ENCODE results near the gene MMRN2. TPM values are rescaled to one million over a fixed set of nuclear protein-coding genes. Genes with fewer than 3 reads are reported as not detected.

MMRN2 gene
- total and polyA plus RNA-seq, 4 donors = 10.2 to 55.3 (median 29.0) TPM

DNA sequence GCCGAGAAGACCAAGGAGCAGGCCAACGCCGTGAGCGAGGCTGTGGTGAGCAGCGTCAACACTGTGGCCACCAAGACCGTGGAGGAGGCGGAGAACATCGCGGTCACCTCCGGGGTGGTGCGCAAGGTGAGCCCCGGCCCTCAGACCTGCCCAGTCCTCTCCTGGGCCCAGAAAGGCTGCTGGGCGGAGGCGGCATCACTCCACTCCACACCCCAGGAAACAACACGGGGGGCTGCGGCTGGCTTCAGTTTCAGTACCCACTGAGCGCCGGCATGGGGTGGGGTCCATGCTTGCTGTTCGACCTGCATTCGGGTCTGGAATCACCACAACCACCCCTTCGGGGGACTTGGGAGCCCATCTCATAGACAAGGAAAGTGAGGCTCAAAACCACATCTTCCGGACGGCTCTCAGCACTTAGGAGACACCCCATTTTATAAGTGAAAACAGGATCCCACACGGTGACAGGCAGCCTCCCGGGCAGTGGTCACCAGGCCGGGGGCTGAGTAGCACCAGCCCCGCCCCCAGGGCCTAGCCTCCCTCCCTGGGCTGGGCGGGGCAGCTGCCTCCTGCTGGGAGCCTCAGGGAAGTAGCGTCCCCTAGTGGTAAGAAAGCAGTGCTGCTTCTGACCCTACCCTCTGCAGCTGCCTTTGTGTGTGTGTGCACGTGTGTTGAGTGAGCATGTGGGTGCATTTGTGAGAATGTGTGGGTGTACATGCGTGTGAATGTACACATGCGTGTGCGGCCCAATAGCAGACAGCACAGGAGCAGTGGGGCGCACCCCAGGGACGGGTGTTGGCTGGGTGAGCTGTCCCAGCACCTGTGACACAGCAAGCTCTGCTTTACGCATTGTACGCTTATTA, 2.8 kb upstream of the MMRN2 start:
- DNase-seq (peak in 2 of 3 donors; percentile 57 to 64), ATAC-seq (ENCODE audit: insufficient read depth, low FRiP score) (peak; percentile 49)
- peaks cover 0 to 34% (median 30%) of the 10 kb centered on the region in 5 donors for H3K4me1 ChIP-seq (ENCODE audit: control insufficient read depth in 5 of 5, insufficient read depth in 5 of 5, low read length in 5 of 5)
- 75 to 83% methylated on average over 36 to 37 of the region's 37 CpGs for WGBS, 2 donors
- H3K36me3 ChIP-seq (ENCODE audit: control insufficient read depth in 4 of 4, insufficient read depth in 4 of 4, low read length in 4 of 4) = no peaks in the 10 kb centered on the region
- H3K9ac ChIP-seq (ENCODE audit: insufficient read depth in 1 of 2, low read length in 2 of 2) = no peak overlapping the region
- H3K9me3 ChIP-seq (ENCODE audit: control insufficient read depth in 4 of 4, insufficient read depth in 3 of 4, low read length in 3 of 4) = no peaks in the 10 kb centered on the region
- H3K27ac ChIP-seq (ENCODE audit: low read depth in 1 of 2, low read length in 1 of 2) = peak overlapping the region in 1 of 2 donors; percentile 82
- no peak overlapping the region for H3K4me3 ChIP-seq
- H3K27me3 ChIP-seq (ENCODE audit: control insufficient read depth in 3 of 3, insufficient read depth in 3 of 3, low read length in 2 of 3) = no peaks in the 10 kb centered on the region
- TF ChIP-seq, protein P1, sequence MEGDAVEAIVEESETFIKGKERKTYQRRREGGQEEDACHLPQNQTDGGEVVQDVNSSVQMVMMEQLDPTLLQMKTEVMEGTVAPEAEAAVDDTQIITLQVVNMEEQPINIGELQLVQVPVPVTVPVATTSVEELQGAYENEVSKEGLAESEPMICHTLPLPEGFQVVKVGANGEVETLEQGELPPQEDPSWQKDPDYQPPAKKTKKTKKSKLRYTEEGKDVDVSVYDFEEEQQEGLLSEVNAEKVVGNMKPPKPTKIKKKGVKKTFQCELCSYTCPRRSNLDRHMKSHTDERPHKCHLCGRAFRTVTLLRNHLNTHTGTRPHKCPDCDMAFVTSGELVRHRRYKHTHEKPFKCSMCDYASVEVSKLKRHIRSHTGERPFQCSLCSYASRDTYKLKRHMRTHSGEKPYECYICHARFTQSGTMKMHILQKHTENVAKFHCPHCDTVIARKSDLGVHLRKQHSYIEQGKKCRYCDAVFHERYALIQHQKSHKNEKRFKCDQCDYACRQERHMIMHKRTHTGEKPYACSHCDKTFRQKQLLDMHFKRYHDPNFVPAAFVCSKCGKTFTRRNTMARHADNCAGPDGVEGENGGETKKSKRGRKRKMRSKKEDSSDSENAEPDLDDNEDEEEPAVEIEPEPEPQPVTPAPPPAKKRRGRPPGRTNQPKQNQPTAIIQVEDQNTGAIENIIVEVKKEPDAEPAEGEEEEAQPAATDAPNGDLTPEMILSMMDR (IDR thresholded peaks at IDR 0.05; ENCODE audit: control extremely low read depth, extremely low read depth) = peak; percentile 60

DNA sequence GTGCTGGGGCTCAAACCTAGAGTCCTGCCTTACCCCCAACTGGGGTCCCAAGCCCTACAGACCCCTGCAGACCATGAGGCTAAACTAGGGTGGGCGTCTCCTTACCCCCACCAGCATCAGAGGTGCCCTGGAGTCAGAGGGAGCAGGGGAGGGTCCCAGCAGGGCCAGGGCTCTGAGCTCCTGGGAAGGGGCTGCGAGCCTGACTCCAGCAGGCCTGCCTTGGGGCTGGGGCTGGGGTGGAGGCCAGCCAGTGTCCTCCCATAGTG, 2.3 kb upstream of the MMRN2 start:
- H3K27me3 ChIP-seq (ENCODE audit: control insufficient read depth in 3 of 3, insufficient read depth in 3 of 3, low read length in 2 of 3) = no peaks in the 10 kb centered on the region
- DNase-seq = no peak
- no peak overlapping the region for H3K9ac ChIP-seq (ENCODE audit: insufficient read depth in 1 of 2, low read length in 2 of 2)
- H3K4me1 ChIP-seq (ENCODE audit: control insufficient read depth in 5 of 5, insufficient read depth in 5 of 5, low read length in 5 of 5) = peaks cover 0 to 40% (median 36%) of the 10 kb centered on the region in 5 donors
- no peaks in the 10 kb centered on the region for H3K9me3 ChIP-seq (ENCODE audit: control insufficient read depth in 4 of 4, insufficient read depth in 3 of 4, low read length in 3 of 4)
- H3K4me3 ChIP-seq = no peak overlapping the region
- no peak for ATAC-seq (ENCODE audit: insufficient read depth, low FRiP score)
- TF ChIP-seq, protein P1 (IDR thresholded peaks at IDR 0.05; ENCODE audit: control extremely low read depth, extremely low read depth) = no peak
- H3K36me3 ChIP-seq (ENCODE audit: control insufficient read depth in 4 of 4, insufficient read depth in 4 of 4, low read length in 4 of 4) = no peaks in the 10 kb centered on the region
- H3K27ac ChIP-seq (ENCODE audit: low read depth in 1 of 2, low read length in 1 of 2) = peak overlapping the region; percentile 55 to 82
- 82 to 97% methylated on average over 2 of the region's 2 CpGs for WGBS, 2 donors

DNA sequence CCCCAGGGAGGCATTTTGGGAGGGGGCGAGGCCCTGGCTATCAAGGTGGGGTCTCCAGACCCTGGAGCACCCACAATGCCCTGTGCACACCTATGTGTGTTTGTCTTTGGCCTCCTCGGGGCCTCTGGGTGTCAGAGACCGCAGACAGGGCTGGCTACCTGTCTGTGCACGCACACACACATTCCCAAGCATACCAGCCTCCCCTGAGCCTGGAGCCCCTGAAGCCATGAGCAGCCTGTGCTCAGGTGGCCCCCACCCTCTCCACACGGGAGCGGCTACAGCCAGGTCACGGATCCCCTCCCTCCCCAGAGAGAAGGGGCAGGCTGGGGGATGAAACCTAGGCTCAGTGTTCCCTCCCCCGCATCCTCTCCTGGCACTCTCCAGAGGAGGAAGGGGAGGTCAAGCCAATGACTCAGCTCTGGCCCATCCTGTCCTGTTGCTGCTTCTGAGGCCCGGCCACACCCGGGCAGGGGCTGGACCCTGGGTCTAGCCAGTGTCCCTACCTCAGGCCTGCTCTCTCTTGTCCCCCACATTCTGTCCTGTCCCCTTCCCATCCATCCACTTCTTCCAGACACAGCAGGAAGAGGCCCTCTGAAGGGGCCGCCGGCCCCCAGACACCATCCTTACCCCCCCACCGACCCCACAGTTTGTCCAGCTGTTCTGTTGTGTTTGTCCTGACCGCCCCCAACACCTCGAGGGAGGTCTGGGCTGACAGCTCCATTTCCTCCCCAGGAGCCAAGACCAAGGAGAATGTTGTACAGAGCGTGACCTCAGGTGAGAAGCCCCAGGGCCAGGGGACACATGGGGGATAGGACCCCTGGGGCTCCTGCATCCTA, 1.7 kb upstream of the MMRN2 start:
- no peak overlapping the region for H3K4me3 ChIP-seq
- WGBS, 2 donors = 48 to 50% methylated on average over 12 to 16 of the region's 16 CpGs

More for the DNA sequence above, 1.7 kb upstream of the MMRN2 start:
- peaks cover 0 to 46% (median 39%) of the 10 kb centered on the region in 5 donors for H3K4me1 ChIP-seq (ENCODE audit: control insufficient read depth in 5 of 5, insufficient read depth in 5 of 5, low read length in 5 of 5)
- H3K9ac ChIP-seq (ENCODE audit: insufficient read depth in 1 of 2, low read length in 2 of 2) = no peak overlapping the region
- no peaks in the 10 kb centered on the region for H3K36me3 ChIP-seq (ENCODE audit: control insufficient read depth in 4 of 4, insufficient read depth in 4 of 4, low read length in 4 of 4)
- H3K9me3 ChIP-seq (ENCODE audit: control insufficient read depth in 4 of 4, insufficient read depth in 3 of 4, low read length in 3 of 4) = no peaks in the 10 kb centered on the region
- TF ChIP-seq, protein P1 (IDR thresholded peaks at IDR 0.05; ENCODE audit: control extremely low read depth, extremely low read depth) = no peak
- H3K27ac ChIP-seq (ENCODE audit: low read depth in 1 of 2, low read length in 1 of 2) = peak overlapping the region; percentile 55 to 82
- no peaks in the 10 kb centered on the region for H3K27me3 ChIP-seq (ENCODE audit: control insufficient read depth in 3 of 3, insufficient read depth in 3 of 3, low read length in 2 of 3)
- ATAC-seq (ENCODE audit: insufficient read depth, low FRiP score) (no peak), DNase-seq (peak in 2 of 3 donors; percentile 44 to 75)

Data from lung (tissue), 12 donors.